HG02610 (cell line): ENCODE data around the gene MARCHF3.
"Not testable (repeated sequence)": the region's sequence is repeated elsewhere in the genome, so short reads cannot be mapped to it uniquely, and the experiment has no call there.

Experiments used
- ATAC-seq: cut with Tn5 transposase; IDR thresholded peaks from one replicate; pipeline ENCODE4 v1.9.1; 2021; ENCODE audit warnings: mild to moderate bottlenecking, moderate library complexity; ENCODE audit not compliant: unreplicated experiment

MARCHF3 gene

DNA sequence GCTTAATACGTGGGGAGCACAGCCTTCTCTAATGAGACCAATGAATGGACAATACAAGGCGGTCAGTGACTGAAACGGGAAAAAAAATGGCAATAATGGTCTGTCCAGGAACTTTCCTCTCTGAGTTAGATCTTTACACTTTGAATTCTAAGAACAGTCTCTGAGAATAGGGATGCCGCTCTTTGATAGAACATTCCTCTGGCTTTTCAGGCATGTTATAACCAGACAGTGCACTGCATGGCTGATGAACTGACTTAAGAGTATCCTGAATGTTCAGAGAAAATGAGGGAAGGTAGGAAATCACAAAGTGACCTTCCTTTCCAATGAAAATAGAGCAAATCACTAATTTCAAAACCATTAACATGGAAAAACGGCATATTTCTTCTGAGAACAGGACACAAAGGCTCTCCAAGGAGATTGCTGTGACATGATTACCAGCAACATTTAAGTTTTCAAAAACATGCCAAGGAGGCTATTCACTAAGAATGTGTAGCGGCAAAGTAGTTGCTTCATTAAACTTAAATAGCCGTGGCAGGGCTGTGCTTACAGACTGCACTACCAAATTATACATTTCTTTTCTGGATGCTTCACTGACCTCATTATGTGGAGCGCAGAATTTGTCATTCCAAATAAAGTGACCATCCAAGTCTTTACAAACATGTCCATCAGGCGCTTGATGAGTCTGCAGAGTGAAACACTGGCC, 105.9 kb downstream of the MARCHF3 start:
- ATAC-seq, result no peak

DNA sequence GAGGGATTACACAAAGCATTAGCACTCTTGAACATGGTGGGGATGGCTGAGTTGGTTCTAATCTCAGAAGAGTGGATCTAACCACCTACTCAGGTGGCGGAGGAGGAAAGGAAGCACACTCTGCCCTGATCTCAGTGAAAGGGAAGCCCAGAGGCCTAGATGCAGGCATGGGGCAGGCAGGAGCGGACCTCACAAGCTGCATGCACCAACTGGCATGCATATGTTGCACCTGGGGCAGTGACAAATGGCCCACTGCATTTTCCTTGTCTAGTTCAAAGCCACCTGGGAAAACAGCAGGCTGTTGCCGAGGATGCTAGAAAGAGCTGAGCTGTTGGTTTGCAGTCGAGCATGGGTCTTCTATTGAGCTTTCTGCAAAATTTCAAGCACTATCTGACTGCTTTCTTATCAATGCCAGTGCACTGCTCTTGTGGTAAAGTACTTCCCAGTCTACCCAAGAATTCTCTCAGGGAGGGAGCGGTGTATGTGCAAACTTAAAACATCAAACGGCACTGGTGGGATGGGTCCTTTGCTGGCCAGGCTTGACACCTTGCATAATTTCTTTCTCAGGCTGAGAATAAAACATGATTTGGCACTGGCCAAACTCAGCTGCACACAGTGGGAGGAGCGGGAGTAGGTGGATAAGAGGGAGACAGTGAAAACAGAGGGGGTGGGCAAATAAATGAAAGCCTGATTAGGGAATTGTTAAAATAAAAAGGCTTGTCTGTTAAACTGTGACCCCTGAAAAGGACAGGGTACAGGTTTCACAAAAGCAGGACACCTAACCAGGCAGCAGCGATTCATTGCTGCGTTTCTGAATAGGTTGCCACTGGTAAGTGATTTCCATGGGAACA, 108.9 kb downstream of the MARCHF3 start:
- ATAC-seq, result no peak

DNA sequence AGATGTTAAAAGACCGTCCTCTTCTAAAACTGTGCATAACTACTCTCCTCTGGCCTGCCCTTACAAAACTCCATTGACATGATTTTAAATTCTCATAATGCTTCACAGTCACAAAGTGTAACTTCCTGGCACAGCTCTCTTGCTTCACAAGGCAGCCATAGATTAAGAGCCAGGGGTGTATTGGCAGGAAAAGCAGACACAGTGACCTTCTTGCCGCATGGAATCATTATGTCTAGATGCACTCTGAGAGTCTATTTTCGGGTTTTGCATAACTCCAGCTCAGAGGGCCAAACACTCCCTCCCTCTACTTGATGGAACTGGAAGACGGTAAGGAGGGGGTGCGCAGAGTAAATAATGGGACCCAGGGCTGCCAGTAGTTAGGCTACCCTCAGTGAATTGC, 110.1 kb downstream of the MARCHF3 start:
- no peak for ATAC-seq

DNA sequence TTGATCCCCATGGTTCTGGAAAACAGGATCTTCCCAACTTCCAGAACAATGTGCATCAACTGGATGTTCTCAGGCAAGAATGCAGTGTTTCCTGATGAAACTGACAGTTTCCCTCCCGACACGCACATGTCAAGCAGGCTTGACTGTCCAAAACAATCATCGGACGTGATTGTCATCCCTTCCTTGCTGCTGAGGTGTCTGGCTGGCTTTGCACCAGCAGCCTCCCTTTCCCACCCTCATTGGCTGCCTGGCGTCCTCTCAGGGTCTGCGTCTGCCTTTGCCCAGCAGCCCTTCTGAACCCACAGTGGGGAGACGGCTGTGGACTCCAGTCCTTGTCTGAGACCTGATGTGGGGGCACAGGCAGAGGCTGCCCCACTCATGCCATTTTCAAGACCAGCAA, 110.8 kb downstream of the MARCHF3 start:
- no peak for ATAC-seq

DNA sequence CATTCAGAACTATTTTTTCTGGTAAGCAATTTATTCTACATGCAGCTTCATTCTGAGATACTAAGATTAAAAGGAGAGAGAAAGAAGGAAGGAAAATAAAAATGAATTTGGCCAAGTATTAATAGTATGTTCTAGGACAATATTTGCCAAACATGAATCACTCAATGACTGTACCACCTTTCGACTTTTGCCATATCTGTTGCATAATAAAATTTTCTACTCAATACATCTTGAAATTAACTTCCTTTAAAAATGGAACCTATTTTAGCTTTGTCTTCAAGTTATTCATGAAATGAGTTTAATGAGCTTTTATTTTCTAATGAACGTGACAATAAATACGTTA, 111.8 kb downstream of the MARCHF3 start:
- no peak for ATAC-seq

DNA sequence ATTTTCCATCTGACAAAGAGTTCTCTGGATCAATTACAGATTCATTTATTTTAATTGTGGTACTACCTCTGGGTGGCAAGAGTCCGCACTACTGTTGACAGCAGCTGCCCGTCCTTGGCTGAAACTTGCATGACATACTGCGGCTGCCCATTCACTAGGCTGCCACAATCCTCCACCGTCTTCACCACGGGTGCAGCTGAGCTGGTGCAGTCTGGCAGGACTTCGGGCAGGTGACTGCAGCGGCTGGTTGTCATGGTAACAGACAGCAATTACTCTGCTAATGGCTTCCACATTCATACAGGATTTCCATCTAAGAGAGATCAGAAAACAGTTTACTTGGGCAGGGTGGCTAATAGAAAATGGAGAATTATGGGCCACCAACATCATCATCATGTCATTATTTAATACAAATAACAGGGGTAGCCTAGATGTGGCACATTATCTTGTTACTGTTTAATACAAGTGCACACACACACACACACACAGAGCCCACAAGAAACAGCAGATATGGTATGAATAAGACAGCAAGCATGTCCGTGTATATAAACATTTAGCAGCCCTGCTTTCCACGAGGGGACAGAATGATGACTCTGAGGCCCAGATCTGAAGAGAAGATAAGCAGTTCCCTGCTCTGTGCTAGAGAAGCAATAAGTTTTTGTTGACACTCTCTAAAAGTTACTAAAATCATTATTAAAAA, 112.3 kb downstream of the MARCHF3 start:
- no peak for ATAC-seq

DNA sequence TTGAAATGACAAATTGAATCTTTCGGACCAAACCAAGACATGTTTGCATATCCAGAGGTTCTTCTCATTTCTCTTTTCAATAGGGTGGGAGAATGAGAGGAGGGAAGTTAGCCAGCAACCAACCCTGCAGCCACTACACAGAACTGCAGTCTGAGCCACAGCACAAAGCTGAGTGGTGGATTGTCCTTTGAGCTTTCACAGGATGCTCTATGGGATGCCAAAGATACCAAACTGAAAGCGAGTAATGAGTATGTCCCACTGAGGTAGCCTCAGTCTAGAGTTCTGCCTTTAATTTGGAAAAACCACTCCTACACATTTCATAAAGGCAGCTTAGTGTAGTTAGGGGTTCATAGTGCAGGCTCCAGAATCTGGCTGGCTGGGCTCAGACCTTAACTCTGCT, 114.9 kb downstream of the MARCHF3 start:
- no peak for ATAC-seq

DNA sequence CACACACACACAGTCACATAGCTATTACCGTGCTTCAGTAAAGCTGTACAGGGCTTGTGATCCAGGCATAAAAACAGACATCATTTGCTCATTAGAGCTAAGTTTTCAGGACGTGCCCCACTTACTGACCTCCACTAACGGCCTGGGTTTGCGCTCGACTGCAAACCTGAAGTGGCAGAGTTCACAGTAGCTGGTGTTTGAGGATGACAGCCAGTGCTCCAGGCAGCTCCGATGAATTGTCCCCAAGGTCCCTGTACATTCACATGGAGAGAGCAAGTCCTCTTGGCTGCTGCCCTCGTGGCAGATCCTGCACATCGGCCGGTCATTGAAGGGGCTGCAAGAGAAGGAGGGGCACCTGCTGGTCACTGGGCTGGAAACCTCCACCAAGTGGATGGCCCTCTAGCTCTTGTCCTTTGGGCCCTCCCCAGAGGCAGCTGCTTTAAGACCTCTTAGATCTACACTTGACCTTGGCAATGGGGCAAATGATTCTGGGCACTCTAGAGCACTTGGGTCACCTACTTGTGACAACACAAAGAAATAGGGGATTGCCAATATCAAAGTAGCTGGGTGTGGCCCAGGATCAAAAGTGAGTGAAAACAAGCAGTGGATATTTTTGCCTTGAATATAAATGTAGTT, 115.4 kb downstream of the MARCHF3 start:
- ATAC-seq, result no peak

DNA sequence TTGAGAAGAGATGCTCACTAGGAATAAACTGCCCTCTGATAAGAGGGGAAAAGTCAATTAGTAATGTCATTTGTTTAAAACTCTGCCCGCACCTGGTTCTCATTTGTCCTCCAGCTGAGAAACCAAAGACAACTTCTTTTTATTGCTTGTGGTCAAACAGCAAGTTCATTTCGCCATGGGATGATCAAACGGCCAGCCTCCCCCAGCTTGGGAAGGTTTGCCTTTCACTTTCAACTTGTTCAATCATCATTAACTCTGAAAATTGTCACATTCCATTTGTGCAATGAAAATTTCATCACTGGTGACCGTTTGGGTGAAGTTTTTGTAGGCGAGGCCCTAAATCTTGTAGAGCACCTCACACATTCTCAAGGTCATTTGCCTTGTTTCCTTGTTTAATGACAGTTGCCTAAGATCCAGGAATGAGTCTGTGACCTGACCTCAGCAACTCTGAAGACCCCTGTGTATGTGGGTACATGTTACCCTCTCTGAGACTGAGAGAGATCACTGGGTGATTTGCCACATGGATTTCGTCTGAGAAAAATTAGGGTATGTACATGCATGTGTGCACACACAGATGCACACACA, 117.7 kb downstream of the MARCHF3 start:
- no peak for ATAC-seq

DNA sequence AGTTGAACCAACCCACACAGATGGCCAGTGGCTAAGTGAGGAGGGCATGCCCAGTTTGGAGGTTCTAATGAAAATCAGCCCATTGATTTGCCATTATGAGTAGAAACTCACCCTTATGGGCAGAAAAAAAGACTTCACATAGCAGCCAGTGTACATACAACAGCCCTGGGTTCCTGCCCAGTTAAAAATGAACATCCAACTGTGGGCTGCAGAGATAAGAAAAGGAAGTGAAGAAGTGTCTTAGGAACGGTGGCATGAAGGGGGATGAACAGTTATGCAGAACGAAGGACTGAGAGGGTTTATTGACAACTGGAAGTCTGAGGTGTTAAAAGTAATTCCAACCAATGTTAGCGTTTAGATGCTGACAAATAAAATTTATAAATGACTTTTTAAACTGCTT, 118.4 kb downstream of the MARCHF3 start:
- no peak for ATAC-seq

DNA sequence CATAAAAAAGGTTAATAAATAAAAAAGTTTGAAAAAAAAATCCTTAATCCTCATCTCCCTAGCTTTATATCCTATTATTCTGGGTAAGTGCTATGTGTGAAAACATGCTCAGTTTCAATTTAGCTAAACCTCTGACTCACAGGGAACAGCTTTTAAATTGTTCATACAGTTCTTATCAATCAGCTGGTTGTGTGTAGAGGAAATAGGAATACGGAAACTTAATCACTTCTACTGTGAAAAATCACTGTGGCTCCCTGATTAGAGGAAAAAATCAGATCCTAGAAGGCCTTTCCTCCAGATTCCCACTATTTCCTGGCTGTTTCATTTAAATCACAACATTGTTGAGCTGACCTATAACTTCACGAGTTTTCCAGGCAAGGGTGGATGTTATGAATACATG, 120.5 kb downstream of the MARCHF3 start:
- no peak for ATAC-seq

DNA sequence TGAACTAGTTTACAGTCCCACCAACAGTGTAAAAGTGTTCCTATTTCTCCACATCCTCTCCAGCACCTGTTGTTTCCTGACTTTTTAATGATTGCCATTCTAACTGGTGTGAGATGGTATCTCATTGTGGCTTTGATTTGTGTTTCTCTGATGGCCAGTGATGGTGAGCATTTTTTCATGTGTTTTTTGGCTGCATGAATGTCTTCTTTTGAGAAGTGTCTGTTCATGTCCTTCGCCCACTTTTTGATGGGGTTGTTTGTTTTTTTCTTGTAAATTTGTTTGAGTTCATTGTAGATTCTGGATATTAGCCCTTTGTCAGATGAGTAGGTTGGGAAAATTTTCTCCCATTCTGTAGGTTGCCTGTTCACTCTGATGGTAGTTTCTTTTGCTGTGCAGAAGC, 126.0 kb downstream of the MARCHF3 start:
- ATAC-seq, result not testable (repeated sequence)

DNA sequence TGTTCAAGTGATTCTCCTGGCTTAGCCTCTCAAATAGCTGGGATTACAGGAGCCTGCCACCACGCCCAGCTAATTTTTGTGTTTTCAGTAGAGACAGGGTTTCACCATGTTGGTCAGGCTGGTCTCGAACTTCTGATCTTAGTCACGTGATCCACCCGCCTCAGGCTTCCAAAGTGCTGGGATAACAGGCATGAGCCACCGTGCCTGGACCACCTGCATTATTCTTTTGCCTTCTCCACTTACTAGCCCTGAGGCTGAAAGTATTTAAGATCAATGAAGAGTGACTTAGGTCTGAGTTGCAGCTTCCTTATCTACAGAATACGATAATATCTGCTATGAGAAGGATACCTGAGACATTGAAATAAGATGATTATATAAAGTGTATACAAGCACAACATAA, 129.6 kb downstream of the MARCHF3 start:
- ATAC-seq, result no peak

DNA sequence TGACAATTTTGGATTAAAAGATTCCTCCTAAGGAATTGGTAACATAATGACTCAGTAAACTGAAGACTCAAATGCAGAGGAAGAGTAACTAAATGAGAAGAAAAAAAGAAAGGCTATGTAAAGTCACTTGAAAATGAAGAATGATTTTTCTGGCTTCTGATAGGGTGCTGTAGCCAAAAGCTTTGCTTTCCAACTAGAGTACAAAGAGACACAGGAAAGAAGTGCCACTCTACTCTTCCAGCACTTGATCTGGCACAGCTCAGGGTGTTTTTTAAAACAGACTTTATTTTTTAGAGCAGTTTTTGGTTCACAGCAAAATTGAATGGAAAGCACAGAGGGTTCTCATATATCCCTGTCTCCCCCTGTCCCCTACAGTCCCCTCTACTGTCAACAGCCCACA, 130.9 kb downstream of the MARCHF3 start:
- ATAC-seq, result no peak

DNA sequence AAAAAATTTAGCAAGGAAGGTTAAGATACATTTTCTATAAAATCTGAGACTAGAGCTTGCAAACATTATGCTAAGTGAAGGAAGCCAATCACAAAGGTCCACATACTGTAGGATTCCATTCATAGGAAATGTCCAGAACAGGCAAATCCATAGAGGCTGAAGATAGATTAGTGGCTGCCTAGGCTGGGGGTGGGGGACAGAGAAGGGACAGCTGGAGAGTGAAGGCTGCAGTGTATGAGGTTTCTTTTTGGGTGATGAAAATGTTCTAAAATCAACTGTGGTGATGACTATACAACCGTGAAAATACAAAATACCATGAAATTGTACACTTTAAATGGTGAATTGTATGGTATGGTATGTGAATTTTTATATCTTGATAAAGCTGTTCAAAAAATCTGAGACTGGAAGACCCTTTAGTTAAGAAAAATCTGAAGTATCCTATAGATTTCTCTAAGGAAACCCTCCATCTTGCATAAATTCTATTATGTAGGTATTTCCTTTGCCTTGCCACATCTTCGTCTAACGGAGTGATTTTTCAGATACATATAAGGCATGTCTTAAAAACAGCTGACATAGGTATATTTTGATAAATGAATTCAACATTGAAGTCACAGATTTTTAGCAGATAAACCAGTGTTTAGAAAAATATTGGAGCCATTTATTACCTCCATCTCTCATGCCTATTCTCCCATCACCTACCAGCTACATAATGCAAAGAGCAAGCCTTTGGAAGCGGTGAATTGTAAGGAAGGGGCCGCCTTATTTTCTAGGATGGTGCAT, 132.3 kb downstream of the MARCHF3 start:
- ATAC-seq, result no peak

DNA sequence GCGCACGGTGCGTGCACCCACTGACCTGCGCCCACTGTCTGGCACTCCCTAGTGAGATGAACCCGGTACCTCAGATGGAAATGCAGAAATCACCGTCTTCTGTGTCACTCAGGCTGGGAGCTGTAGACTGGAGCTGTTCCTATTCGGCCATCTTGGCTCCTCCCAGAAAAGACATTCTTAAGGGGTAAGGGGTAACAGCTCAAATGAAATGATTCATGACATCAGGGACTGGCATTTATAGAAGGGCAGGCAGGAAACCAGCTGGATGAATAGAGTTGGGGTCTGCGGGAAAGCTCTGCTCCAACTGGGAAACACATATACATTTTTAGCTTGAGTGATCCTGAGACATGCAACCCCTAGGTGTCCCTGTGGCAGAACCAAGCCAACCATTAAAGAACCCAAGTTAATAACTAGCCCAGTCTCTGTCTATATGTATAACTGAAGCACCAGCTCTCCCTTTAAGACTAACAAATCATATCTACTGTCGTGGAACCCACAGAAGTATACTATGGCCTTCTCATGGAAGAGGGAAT, 134.1 kb downstream of the MARCHF3 start:
- ATAC-seq, result no peak

DNA sequence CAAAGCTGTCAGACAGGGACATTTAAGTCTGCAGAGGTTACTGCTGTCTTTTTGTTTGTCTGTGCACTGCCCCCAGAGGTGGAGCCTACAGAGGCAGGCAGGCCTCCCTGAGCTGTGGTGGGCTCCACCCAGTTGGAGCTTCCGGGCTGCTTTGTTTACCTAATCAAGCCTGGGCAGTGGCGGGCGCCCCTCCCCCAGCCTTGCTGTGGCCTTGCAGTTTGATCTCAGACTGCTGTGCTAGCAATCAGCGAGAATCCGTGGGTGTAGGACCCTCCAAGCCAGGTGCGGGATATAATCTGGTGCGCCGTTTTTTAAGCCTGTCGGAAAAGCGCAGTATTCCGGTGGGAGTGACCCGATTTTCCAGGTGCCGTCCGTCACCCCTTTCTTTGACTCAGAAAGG, 134.6 kb downstream of the MARCHF3 start:
- not testable (repeated sequence) for ATAC-seq

DNA sequence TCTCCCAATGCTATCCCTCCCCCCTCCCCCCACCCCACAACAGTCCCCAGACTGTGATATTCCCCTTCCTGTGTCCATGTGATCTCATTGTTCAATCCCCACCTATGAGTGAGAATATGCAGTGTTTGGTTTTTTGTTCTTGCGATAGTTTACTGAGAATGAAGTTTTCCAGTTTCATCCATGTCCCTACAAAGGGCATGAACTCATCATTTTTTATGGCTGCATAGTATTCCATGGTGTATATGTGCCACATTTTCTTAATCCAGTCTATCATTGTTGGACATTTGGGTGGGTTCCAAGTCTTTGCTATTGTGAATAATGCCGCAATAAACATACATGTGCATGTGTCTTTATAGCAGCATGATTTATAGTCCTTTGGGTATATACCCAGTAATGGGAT, 139.9 kb downstream of the MARCHF3 start:
- not testable (repeated sequence) for ATAC-seq

DNA sequence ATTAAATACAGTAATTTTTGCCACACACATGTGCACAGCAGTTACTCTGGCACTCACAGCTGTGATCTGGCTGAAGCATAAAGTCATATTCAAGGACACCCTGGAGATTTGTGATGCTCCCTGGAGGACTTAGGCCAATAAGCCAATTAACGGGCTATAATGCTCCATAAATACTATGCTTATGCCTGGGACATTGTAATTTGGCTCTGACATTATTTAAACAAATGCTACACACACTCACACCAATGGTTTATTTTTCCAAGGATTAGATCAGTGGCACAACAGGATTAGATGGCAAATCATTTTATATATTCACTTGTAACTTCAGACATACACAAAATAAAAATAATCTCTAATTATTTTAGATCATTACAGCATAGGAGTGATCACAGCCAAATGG, 142.2 kb downstream of the MARCHF3 start:
- no peak for ATAC-seq

DNA sequence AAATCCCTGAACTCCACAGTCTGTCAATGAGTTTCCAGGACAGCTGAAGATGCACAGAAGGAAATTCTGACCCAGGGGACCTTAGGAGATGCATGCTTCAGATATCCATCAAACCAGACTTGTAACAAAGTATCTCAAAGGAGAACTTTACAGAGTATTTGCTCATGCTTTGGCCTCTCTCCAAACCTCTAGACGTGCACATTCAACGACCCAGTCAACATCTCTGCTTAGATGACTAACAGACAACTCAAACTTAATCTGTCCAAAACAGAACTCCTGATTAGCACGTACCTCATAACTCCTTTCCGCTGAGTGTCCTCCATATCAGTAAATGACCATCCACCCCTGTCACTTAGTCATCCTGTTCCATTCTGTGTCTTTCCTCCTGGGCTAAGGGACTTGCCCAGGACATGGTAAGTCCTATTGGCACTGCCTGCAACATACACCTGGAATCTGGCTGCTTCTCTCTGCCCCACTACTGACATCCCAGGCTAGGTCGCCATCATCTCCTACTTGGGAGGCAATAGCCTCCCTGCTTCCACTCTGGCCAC, 146.0 kb downstream of the MARCHF3 start:
- no peak for ATAC-seq
